ENCODE measurements around the gene HMCES.

Gene HMCES

DNA sequence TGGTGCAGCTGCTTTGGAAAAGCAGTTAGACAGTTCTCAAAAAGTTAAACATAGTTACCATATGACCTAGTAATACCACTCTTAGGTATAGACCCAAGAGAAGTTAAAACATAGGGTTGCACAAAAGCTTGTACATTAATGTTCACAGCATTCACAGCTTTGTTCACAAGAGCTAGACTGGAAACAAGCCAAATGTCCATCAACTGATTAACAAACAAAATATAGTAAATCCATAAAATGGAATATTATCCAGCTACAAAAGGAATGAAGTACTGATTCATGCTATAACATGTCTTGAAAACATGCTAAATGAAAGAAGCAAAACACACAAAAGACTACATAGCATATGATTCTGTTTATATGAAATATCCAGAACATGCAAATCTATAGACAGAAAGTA lies 32.0 kb upstream of the HMCES start:
- Histone ChIP-seq H3K27ac (no peak overlapping the region), H3K4me3 (IDR thresholded peaks at IDR 0.05; ENCODE audit: insufficient read depth, low read depth, low read length) (no peak overlapping the region), H4K20me1 (ENCODE audit: insufficient read depth) (no peaks in the 10 kb centered on the region), H3K27me3 (ENCODE audit: insufficient read depth, low read depth) (no peaks in the 10 kb centered on the region), H3K4me2 (no peak overlapping the region), H3K79me2 (ENCODE audit: insufficient read depth, low read depth) (peaks cover 32% of the 10 kb centered on the region), H2AFZ (ENCODE audit: low read depth) (no peak overlapping the region), H3K36me3 (ENCODE audit: insufficient read depth) (no peaks in the 10 kb centered on the region), H3K4me1 (ENCODE audit: low read depth, poor library complexity, severe bottlenecking) (peaks cover 35% of the 10 kb centered on the region), H3K9ac (no peak overlapping the region)
- TF ChIP-seq, protein P1, sequence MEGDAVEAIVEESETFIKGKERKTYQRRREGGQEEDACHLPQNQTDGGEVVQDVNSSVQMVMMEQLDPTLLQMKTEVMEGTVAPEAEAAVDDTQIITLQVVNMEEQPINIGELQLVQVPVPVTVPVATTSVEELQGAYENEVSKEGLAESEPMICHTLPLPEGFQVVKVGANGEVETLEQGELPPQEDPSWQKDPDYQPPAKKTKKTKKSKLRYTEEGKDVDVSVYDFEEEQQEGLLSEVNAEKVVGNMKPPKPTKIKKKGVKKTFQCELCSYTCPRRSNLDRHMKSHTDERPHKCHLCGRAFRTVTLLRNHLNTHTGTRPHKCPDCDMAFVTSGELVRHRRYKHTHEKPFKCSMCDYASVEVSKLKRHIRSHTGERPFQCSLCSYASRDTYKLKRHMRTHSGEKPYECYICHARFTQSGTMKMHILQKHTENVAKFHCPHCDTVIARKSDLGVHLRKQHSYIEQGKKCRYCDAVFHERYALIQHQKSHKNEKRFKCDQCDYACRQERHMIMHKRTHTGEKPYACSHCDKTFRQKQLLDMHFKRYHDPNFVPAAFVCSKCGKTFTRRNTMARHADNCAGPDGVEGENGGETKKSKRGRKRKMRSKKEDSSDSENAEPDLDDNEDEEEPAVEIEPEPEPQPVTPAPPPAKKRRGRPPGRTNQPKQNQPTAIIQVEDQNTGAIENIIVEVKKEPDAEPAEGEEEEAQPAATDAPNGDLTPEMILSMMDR (conservative IDR thresholded peaks at IDR 0.05; ENCODE audit: low read depth, low read length): no peak

DNA sequence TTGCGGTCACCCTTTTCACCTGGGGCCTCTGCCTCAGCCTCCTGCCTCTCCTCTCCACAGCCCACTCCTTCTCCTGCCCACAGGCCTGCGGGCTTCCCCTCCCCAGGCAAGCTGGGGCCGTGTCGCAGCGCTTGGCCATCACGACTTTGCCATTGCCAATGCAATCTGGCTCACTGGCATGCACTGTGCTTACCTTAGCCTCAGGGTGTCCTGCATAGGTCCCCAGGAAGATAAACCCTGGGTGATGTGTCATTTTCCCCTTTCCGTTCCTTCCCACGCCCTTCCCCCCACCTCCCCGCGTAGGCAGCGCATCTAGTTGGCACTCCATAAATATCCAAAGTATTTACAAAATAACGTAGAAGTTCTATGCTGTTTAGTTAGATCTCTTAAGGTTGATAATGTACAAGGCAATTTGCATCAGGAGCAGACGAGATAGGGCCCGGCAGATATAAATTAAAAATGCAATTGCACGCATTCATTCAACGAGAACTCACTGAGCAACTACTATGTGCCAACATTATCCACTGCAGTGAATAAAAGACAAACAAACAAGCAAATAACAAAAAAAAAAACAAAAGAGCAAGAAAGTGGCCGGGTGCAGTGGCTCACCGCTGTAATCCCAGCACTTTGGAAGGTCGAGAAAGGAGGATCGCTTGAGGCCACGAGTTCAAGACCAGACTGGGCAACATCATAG lies 30.2 kb upstream of the HMCES start:
- H3K79me2 ChIP-seq (ENCODE audit: insufficient read depth, low read depth): peaks cover 36% of the 10 kb centered on the region
- H3K27me3 ChIP-seq (ENCODE audit: insufficient read depth, low read depth): no peaks in the 10 kb centered on the region
- H3K27ac ChIP-seq: peak overlapping the region; percentile 77; the same call in 1 of the 2 replicates
- peak overlapping the region; percentile 81 for H2AFZ ChIP-seq (ENCODE audit: low read depth)
- H4K20me1 ChIP-seq (ENCODE audit: insufficient read depth): no peaks in the 10 kb centered on the region
- peak overlapping the region; percentile 89 for H3K4me3 ChIP-seq (IDR thresholded peaks at IDR 0.05; ENCODE audit: insufficient read depth, low read depth, low read length)
- H3K9ac ChIP-seq: peak overlapping the region; percentile 96; the same call in 1 of the 2 replicates
- 0 out of 2 replicates have a peak, but pooled peaks cover 8% of the 10 kb centered on the region for H3K36me3 ChIP-seq (ENCODE audit: insufficient read depth)
- peak overlapping the region; percentile 99 for H3K4me2 ChIP-seq
- TF ChIP-seq, protein P1 (conservative IDR thresholded peaks at IDR 0.05; ENCODE audit: low read depth, low read length): no peak
- peaks cover 48% of the 10 kb centered on the region for H3K4me1 ChIP-seq (ENCODE audit: low read depth, poor library complexity, severe bottlenecking)

DNA sequence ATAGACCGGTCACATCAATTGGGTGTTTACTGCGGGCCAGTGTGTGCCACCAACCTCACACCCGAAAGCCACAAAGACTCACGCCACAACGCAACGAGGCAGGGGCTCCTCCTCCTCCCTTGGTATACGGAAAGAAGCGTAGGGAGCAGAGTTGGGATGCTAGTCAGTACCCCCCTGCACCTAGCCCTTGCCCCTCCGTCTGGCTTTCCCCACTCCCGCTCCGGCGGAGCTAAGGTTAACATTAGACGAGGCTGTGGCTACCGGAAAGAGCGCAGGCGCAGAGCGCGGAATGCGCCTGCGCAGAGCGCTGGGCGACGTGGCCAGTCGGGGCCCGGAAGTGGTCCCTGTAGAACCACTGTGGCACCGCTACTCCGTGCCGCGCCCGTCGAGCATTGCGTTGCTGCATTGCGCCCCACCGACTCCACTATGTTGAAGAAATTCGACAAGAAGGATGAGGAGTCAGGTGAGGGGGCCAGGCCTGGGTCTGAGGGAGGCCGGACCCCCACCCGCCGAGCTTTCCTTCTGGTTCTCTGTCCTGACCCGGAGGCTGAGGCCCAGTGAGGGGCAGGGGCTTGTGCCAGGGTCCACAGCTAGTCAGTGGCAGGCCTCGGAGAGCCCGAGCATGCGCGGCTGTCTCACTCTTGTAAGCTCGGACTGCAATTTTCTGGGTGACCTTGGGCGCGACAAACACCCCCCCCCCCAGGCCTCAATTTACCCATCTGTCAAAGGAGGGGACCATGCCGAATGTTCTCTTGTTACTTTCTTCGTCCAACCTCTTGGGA lies 29.2 kb upstream of the HMCES start, which contains the start of gene COPG1:
Gene COPG1, plus strand, starts transcription at position 323 of the 782 bp plus-strand sequence. Its CDS starts 104 bp downstream, at position 427.
- Histone ChIP-seq H3K79me2 (ENCODE audit: insufficient read depth, low read depth) (peaks cover 36% of the 10 kb centered on the region), H2AFZ (ENCODE audit: low read depth) (peak within 1 kb of the TSS; percentile 81), H3K4me1 (ENCODE audit: low read depth, poor library complexity, severe bottlenecking) (peaks cover 48% of the 10 kb centered on the region), H3K27me3 (ENCODE audit: insufficient read depth, low read depth) (no peaks in the 10 kb centered on the region), H4K20me1 (ENCODE audit: insufficient read depth) (no peaks in the 10 kb centered on the region), H3K4me3 (IDR thresholded peaks at IDR 0.05; ENCODE audit: insufficient read depth, low read depth, low read length) (peak within 1 kb of the TSS; percentile 89), H3K9ac (peak within 1 kb of the TSS; percentile 96), H3K36me3 (ENCODE audit: insufficient read depth) (0 out of 2 replicates have a peak, but pooled peaks cover 12% of the 10 kb centered on the region), H3K4me2 (peak within 1 kb of the TSS; percentile 99), H3K27ac (peak within 1 kb of the TSS; percentile 77)
- TF ChIP-seq, protein P1 (conservative IDR thresholded peaks at IDR 0.05; ENCODE audit: low read depth, low read length): no peak

DNA sequence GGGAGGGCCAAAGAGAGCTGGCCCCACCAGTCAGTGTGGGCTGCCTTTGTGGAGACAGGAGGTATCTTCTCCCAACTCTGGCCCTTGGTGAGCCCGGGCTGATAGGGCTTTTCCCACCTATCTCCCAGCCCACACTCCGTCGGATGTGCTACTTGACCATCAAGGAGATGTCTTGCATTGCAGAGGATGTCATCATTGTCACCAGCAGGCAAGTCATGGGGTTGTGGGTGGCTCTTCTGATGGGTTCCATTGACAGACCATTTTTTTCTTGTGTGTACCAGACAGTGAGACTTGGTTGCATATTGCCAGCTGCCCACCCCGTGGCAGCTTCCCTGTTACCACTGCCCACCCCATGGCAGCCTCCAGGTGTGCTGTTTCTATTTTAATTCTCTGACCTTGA lies 25.9 kb upstream of the HMCES start:
- Histone ChIP-seq H3K9ac (no peak overlapping the region), H3K4me2 (no peak overlapping the region), H3K36me3 (ENCODE audit: insufficient read depth) (peaks cover 12% of the 10 kb centered on the region; the same call in 1 of the 2 replicates), H4K20me1 (ENCODE audit: insufficient read depth) (no peaks in the 10 kb centered on the region), H3K79me2 (ENCODE audit: insufficient read depth, low read depth) (peaks cover 36% of the 10 kb centered on the region), H3K27me3 (ENCODE audit: insufficient read depth, low read depth) (no peaks in the 10 kb centered on the region), H3K4me1 (ENCODE audit: low read depth, poor library complexity, severe bottlenecking) (peaks cover 30% of the 10 kb centered on the region), H3K4me3 (IDR thresholded peaks at IDR 0.05; ENCODE audit: insufficient read depth, low read depth, low read length) (no peak overlapping the region), H2AFZ (ENCODE audit: low read depth) (no peak overlapping the region), H3K27ac (no peak overlapping the region)
- TF ChIP-seq, protein P1 (conservative IDR thresholded peaks at IDR 0.05; ENCODE audit: low read depth, low read length): no peak
